ENCODE data around the gene CST7.

Gene CST7

DNA sequence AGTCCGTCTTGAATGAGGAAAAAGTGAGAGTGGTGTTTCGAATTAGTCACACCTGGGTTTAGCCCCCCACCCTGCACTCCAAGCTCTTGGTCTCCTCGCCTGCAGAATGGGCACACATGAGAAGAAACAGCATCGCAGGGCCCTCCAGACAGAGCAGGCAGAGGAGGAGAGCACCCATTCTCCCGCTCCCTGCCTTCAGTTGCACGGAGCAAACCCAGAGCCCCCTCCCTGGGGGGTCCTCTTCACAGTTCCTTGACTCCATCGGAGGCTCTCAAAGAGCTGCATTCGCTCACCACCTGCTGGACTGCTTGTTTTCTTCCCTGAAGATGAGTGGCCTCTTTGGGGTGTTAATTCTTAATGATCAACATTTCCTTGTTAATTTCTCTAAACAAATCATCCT, 5.1 kb downstream of the CST7 start:
- Histone ChIP-seq H3K4me1 (ENCODE audit: control extremely low read depth in 1 of 4, control insufficient read depth in 4 of 4, insufficient read depth in 4 of 4, low read length in 3 of 4) (peaks cover 0 to 48% (median 32%) of the 10 kb centered on the region in 4 experiments), H3K4me3 (ENCODE audit: control insufficient read depth in 1 of 7, extremely low read depth in 1 of 7, insufficient read depth in 4 of 7, low read depth in 2 of 7, low read length in 6 of 7) (no peak overlapping the region), H3K9me3 (ENCODE audit: control extremely low read depth in 1 of 5, control insufficient read depth in 4 of 5, insufficient read depth in 2 of 5, low read depth in 1 of 5, low read length in 4 of 5) (no peaks in the 10 kb centered on the region), H3K27me3 (replicated peaks in 2 of 5; ENCODE audit: control insufficient read depth in 4 of 5, insufficient read depth in 5 of 5, low read length in 4 of 5) (no peaks in the 10 kb centered on the region), H3K27ac (ENCODE audit: insufficient read depth in 1 of 2, low read depth in 1 of 2, low read length in 2 of 2, poor library complexity in 1 of 2, severe bottlenecking in 2 of 2) (no peak overlapping the region), H3K36me3 (ENCODE audit: control insufficient read depth in 4 of 4, insufficient read depth in 4 of 4, low read length in 3 of 4) (peaks cover 0 to 42% (median 10%) of the 10 kb centered on the region in 4 experiments)
- 91% methylated on average over 6 of the region's 8 CpGs for WGBS (ENCODE audit: insufficient coverage)
- ChIA-PET CTCF (interaction anchor here (0.8 to 3.9 kb wide), 6 partner anchors 9 to 174 kb away, joined by 3 to 20 read pairs (median 4); no protein-coding TSS in a partner anchor), POLR2A (interaction anchor here (0.6 kb wide), 1 partner anchor 15 kb away, joined by 3 read pairs; no protein-coding TSS in a partner anchor)
- no peak for DNase-seq

DNA sequence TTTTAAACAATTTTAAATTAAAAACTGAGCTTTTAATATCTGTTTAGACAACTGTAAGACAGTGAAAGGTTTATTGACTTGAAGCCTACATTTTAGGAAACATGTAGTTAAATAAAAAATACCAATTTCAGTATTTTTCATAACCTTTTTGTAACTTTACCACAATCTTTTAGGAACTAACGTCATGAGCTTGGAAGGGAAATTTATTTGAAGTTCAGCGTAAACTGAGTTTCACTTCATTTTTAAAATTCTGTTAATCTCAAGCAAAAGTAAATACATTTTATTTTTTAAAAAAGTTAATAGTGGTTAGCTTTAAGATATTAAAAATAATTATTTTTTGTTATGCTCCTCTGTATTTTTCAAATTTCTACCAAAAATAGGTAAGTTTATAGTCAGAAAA, 5.5 kb downstream of the CST7 start:
- Histone ChIP-seq H3K36me3 (ENCODE audit: control insufficient read depth in 4 of 4, insufficient read depth in 4 of 4, low read length in 3 of 4) (peaks cover 0 to 46% (median 11%) of the 10 kb centered on the region in 4 experiments), H3K27ac (ENCODE audit: insufficient read depth in 1 of 2, low read depth in 1 of 2, low read length in 2 of 2, poor library complexity in 1 of 2, severe bottlenecking in 2 of 2) (no peak overlapping the region), H3K9me3 (ENCODE audit: control extremely low read depth in 1 of 5, control insufficient read depth in 4 of 5, insufficient read depth in 2 of 5, low read depth in 1 of 5, low read length in 4 of 5) (no peaks in the 10 kb centered on the region), H3K4me1 (ENCODE audit: control extremely low read depth in 1 of 4, control insufficient read depth in 4 of 4, insufficient read depth in 4 of 4, low read length in 3 of 4) (peaks cover 0 to 44% (median 28%) of the 10 kb centered on the region in 4 experiments), H3K4me3 (ENCODE audit: control insufficient read depth in 1 of 7, extremely low read depth in 1 of 7, insufficient read depth in 4 of 7, low read depth in 2 of 7, low read length in 6 of 7) (no peak overlapping the region), H3K27me3 (replicated peaks in 2 of 5; ENCODE audit: control insufficient read depth in 4 of 5, insufficient read depth in 5 of 5, low read length in 4 of 5) (no peaks in the 10 kb centered on the region)
- ChIA-PET CTCF (interaction anchor here (0.8 to 3.9 kb wide), 7 partner anchors 9 to 174 kb away, joined by 3 to 20 read pairs (median 3); no protein-coding TSS in a partner anchor), POLR2A (interaction anchor here (0.5 to 0.6 kb wide), 2 partner anchors 16 to 39 kb away, joined by 3 read pairs; no protein-coding TSS in a partner anchor)
- no CpG with 5 or more reads among the region's 2 CpGs for WGBS (ENCODE audit: insufficient coverage)
- no peak for DNase-seq

DNA sequence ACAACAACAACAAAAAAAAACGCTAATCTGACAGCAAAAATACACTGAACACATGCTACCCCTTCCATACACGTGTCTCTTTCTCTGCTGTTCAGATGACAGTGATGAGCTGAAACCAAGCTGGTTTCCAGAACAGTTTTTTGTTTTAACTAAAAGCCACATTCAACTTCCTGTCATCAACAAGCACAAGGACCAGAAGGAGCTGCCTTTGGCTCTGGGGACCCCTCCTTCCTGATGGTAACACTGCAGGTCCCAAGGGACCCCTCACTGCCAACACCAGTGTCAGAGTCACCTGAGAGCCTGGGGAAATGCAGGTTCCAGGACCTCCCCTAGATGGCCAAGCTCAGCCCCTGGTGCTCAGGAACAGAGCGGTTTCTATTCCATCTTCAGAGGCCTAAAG, 6.0 kb downstream of the CST7 start:
- WGBS (ENCODE audit: insufficient coverage), result 0% methylated on average over 1 of the region's 3 CpGs
- ChIA-PET CTCF (interaction anchor here (0.7 to 3.9 kb wide), 6 partner anchors 8 to 40 kb away, joined by 3 to 20 read pairs (median 4); no protein-coding TSS in a partner anchor), POLR2A (interaction anchor here (0.5 to 0.6 kb wide), 2 partner anchors 16 to 40 kb away, joined by 3 read pairs; no protein-coding TSS in a partner anchor)
- H3K9me3 ChIP-seq (ENCODE audit: control extremely low read depth in 1 of 5, control insufficient read depth in 4 of 5, insufficient read depth in 2 of 5, low read depth in 1 of 5, low read length in 4 of 5), result no peaks in the 10 kb centered on the region
- H3K27ac ChIP-seq (ENCODE audit: insufficient read depth in 1 of 2, low read depth in 1 of 2, low read length in 2 of 2, poor library complexity in 1 of 2, severe bottlenecking in 2 of 2), result no peak overlapping the region
- peaks cover 0 to 51% (median 16%) of the 10 kb centered on the region in 4 experiments for H3K36me3 ChIP-seq (ENCODE audit: control insufficient read depth in 4 of 4, insufficient read depth in 4 of 4, low read length in 3 of 4)
- peaks cover 0 to 39% (median 23%) of the 10 kb centered on the region in 4 experiments for H3K4me1 ChIP-seq (ENCODE audit: control extremely low read depth in 1 of 4, control insufficient read depth in 4 of 4, insufficient read depth in 4 of 4, low read length in 3 of 4)
- H3K27me3 ChIP-seq (replicated peaks in 2 of 5; ENCODE audit: control insufficient read depth in 4 of 5, insufficient read depth in 5 of 5, low read length in 4 of 5), result no peaks in the 10 kb centered on the region
- DNase-seq, result peak in 2 of 3 donors; percentile 24 to 31
- no peak overlapping the region for H3K4me3 ChIP-seq (ENCODE audit: control insufficient read depth in 1 of 7, extremely low read depth in 1 of 7, insufficient read depth in 4 of 7, low read depth in 2 of 7, low read length in 6 of 7)

DNA sequence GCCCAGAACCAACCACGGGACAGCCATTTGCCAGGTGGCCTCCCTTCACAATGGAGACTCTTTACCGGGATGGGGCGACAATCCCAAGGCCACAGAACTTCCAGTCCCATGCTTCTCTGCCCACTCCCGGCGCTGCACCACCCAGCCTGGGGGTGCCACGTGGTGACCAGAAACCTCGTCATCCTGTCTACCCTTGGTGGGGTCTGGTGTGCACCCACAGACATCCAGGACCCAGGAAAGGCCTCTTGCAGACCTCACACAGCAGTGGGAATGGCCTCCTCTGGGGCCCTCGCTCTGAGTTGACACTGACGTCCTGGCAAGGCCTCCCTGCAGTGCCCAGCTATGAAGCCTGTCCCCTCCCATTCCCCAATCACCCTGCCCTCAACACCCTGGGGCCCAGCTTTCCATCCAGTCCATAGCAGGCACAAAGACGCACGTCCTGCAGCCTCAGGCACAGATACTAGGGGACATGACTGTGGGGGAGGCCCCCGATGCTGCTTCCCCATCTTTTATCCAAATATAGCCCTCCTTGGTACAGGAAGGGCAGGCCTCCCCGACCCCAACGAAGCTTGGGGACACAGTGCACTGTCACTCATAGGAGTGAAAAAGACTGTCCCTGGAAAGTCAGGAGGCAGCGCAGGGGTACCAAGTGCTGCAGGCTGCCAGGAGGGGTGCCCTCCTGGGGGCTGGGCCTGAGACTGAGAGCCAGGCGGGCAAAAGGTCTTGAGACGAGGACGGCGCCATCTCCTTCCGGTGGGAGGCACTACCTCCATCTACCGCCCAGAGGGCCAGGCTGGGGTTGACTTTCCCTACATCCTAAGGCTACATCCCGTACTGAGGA, 7.2 kb downstream of the CST7 start:
- ChIA-PET CTCF (interaction anchor here (1.0 kb wide), 1 partner anchor 24 kb away, joined by 3 read pairs; no protein-coding TSS in a partner anchor), POLR2A (no interaction called here)
- Histone ChIP-seq H3K27me3 (replicated peaks in 2 of 5; ENCODE audit: control insufficient read depth in 4 of 5, insufficient read depth in 5 of 5, low read length in 4 of 5) (no peaks in the 10 kb centered on the region), H3K9me3 (ENCODE audit: control extremely low read depth in 1 of 5, control insufficient read depth in 4 of 5, insufficient read depth in 2 of 5, low read depth in 1 of 5, low read length in 4 of 5) (no peaks in the 10 kb centered on the region), H3K27ac (ENCODE audit: insufficient read depth in 1 of 2, low read depth in 1 of 2, low read length in 2 of 2, poor library complexity in 1 of 2, severe bottlenecking in 2 of 2) (no peak overlapping the region), H3K4me1 (ENCODE audit: control extremely low read depth in 1 of 4, control insufficient read depth in 4 of 4, insufficient read depth in 4 of 4, low read length in 3 of 4) (peaks cover 0 to 28% (median 11%) of the 10 kb centered on the region in 4 experiments), H3K4me3 (ENCODE audit: control insufficient read depth in 1 of 7, extremely low read depth in 1 of 7, insufficient read depth in 4 of 7, low read depth in 2 of 7, low read length in 6 of 7) (no peak overlapping the region), H3K36me3 (ENCODE audit: control insufficient read depth in 4 of 4, insufficient read depth in 4 of 4, low read length in 3 of 4) (peaks cover 0 to 60% (median 23%) of the 10 kb centered on the region in 4 experiments)
- DNase-seq, result no peak
- 97% methylated on average over 19 of the region's 22 CpGs for WGBS (ENCODE audit: insufficient coverage)

DNA sequence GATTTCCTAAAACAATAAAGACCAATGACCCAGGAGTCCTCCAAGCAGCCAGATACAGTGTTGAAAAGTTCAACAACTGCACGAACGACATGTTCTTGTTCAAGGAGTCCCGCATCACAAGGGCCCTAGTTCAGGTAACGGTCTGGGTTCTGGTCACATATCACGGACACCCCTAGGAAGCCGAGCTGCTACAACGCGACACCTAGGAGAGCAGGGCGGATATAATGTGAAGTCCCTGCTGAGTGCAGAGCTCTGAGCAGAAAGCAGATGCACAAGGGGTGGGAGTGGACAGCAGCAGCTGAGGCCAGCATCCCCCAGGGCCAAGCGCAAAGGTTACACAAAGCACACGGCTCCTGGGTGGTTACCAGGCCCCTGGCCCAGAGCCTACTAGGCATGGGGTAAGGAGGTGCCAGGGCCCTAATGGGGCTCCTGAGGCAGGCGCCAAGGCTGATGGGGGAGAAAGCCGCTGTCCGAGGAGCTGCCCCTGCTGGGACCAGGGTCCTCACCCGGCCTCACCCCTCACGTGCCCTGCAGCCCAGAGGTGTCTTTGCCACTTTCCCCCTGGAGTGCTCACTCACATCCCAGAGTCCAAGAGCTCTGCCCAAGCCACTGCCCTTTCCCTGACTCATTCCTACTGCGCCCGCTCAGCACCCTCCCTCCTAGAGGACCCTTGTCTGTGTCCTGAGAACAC, 8.4 kb downstream of the CST7 start:
- DNase-seq, result no peak
- Histone ChIP-seq H3K4me1 (ENCODE audit: control extremely low read depth in 1 of 4, control insufficient read depth in 4 of 4, insufficient read depth in 4 of 4, low read length in 3 of 4) (peaks cover 0 to 15% (median 5%) of the 10 kb centered on the region in 4 experiments), H3K36me3 (ENCODE audit: control insufficient read depth in 4 of 4, insufficient read depth in 4 of 4, low read length in 3 of 4) (peaks cover 0 to 69% (median 32%) of the 10 kb centered on the region in 4 experiments), H3K27me3 (replicated peaks in 2 of 5; ENCODE audit: control insufficient read depth in 4 of 5, insufficient read depth in 5 of 5, low read length in 4 of 5) (no peaks in the 10 kb centered on the region), H3K9me3 (ENCODE audit: control extremely low read depth in 1 of 5, control insufficient read depth in 4 of 5, insufficient read depth in 2 of 5, low read depth in 1 of 5, low read length in 4 of 5) (no peaks in the 10 kb centered on the region), H3K27ac (ENCODE audit: insufficient read depth in 1 of 2, low read depth in 1 of 2, low read length in 2 of 2, poor library complexity in 1 of 2, severe bottlenecking in 2 of 2) (no peak overlapping the region), H3K4me3 (ENCODE audit: control insufficient read depth in 1 of 7, extremely low read depth in 1 of 7, insufficient read depth in 4 of 7, low read depth in 2 of 7, low read length in 6 of 7) (no peak overlapping the region)
- ChIA-PET POLR2A (no interaction called here), CTCF (interaction anchor here (1.1 kb wide), 1 partner anchor 12 kb away, joined by 3 read pairs; no protein-coding TSS in a partner anchor)
- 96% methylated on average over 16 of the region's 18 CpGs for WGBS (ENCODE audit: insufficient coverage)

DNA sequence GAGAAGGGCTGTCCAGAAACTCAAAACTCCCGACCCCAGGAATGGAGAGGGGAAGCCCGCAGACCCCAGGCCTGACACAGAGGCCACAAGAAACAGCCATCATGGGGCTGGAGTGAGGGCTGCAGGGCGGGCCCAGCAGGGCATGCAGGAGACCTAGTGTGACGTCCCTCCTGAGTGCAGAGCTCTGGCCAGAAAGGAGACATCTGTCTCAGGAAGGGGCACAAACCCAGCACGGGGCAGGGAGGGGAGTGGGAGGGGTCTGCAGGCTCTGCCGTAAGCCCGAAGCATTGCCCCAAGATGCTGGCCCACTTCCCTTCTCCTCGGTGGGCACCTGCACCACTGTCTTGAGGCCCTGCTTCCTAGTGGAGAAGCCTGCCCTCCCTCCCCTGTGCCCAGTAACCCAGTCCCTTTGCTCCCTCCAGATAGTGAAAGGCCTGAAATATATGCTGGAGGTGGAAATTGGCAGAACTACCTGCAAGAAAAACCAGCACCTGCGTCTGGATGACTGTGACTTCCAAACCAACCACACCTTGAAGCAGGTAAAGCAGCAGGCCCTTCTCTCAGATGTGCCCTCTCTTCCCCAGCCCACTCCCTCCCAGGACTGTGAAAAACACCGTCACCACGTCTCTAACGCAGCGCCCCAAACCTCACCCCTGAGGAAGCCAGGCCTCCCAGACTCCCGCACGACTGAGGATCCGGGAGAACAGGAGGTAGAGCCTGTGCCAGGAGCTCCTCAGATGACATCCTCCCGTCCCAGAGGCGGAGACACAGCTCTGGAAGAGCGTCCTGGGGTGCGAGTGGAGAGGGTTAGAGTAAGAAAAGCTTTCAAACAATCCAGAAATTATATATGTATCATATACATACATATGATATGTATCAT, 9.7 kb downstream of the CST7 start:
- 95% methylated on average over 15 of the region's 20 CpGs for WGBS (ENCODE audit: insufficient coverage)
- POLR2A ChIA-PET, result no interaction called here
- CTCF ChIA-PET, result interaction anchor here (1.1 kb wide), 1 partner anchor 11 kb away, joined by 3 read pairs; no protein-coding TSS in a partner anchor

More for the DNA sequence above, 9.7 kb downstream of the CST7 start:
- DNase-seq, result no peak
- H3K4me3 ChIP-seq (ENCODE audit: control insufficient read depth in 1 of 7, extremely low read depth in 1 of 7, insufficient read depth in 4 of 7, low read depth in 2 of 7, low read length in 6 of 7), result no peak overlapping the region
- peaks cover 0 to 10% (median 4%) of the 10 kb centered on the region in 4 experiments for H3K4me1 ChIP-seq (ENCODE audit: control extremely low read depth in 1 of 4, control insufficient read depth in 4 of 4, insufficient read depth in 4 of 4, low read length in 3 of 4)
- H3K27ac ChIP-seq (ENCODE audit: insufficient read depth in 1 of 2, low read depth in 1 of 2, low read length in 2 of 2, poor library complexity in 1 of 2, severe bottlenecking in 2 of 2), result no peak overlapping the region
- H3K9me3 ChIP-seq (ENCODE audit: control extremely low read depth in 1 of 5, control insufficient read depth in 4 of 5, insufficient read depth in 2 of 5, low read depth in 1 of 5, low read length in 4 of 5), result no peaks in the 10 kb centered on the region
- H3K27me3 ChIP-seq (replicated peaks in 2 of 5; ENCODE audit: control insufficient read depth in 4 of 5, insufficient read depth in 5 of 5, low read length in 4 of 5), result no peaks in the 10 kb centered on the region
- peaks cover 0 to 75% (median 39%) of the 10 kb centered on the region in 4 experiments for H3K36me3 ChIP-seq (ENCODE audit: control insufficient read depth in 4 of 4, insufficient read depth in 4 of 4, low read length in 3 of 4)

Data from common myeloid progenitor, CD34-positive (primary cell).